ENCODE results near the gene ADIPOR2.

- TF ChIP-seq EZH2 (IDR thresholded peaks at IDR 0.05; ENCODE audit: borderline replicate concordance, low read length) = no peak
- no peak for TF ChIP-seq CTCF (IDR thresholded peaks at IDR 0.05; ENCODE audit: low read length)
These were observed 2.7 kb upstream of the ADIPOR2 start for GRCh38 chr12:1688086-1688710.

Measured in OCI-LY1 (cell line).